GM12865 (cell line): ENCODE data around the gene LAMTOR3.

Experiments
- DNase-seq: peaks from one replicate; pipeline ENCODE4 v3.0.0; 2010; ENCODE audit warnings: low read depth
- H3K4me3 ChIP-seq: 2 replicates; pipeline ENCODE4 v1.5.1; 2011; ENCODE audit warnings: mild to moderate bottlenecking, low read depth, low read length, control low read depth
- CTCF ChIP-seq: IDR thresholded peaks from 2 replicates; pipeline ENCODE4 v1.5.1; 2011; ENCODE audit warnings: low read length, control low read depth, low read depth, inconsistent platforms; ENCODE audit not compliant: insufficient read depth; ENCODE audit errors: missing control alignments

The LAMTOR3 gene

GRCh38 chr4:99917575-99917974, 23.3 kb upstream of the LAMTOR3 start:
- DNase-seq, result no peak
- no peak overlapping the region for H3K4me3 ChIP-seq
- no peak for TF ChIP-seq CTCF

GRCh38 chr4:99915449-99915848, 21.2 kb upstream of the LAMTOR3 start:
- no peak for TF ChIP-seq CTCF
- DNase-seq, result no peak
- H3K4me3 ChIP-seq, result no peak overlapping the region

- peak overlapping the region; percentile 57 for H3K4me3 ChIP-seq
- DNase-seq, result no peak
- TF ChIP-seq CTCF, result no peak
These were observed 771 bp upstream of the LAMTOR3 start for GRCh38 chr4:99894998-99895397.

- peak overlapping the region; percentile 94 for H3K4me3 ChIP-seq
- TF ChIP-seq CTCF, result no peak
- no peak for DNase-seq
These were observed 427 bp downstream of the LAMTOR3 start for GRCh38 chr4:99893839-99894160.

GRCh38 chr4:99893029-99893428, 1.2 kb downstream of the LAMTOR3 start:
- no peak for TF ChIP-seq CTCF
- no peak for DNase-seq
- peak overlapping the region; percentile 94 for H3K4me3 ChIP-seq

GRCh38 chr4:99891351-99891750, 2.9 kb downstream of the LAMTOR3 start:
- H3K4me3 ChIP-seq, result no peak overlapping the region
- TF ChIP-seq CTCF, result no peak
- DNase-seq, result no peak

GRCh38 chr4:99887837-99888236, 6.4 kb downstream of the LAMTOR3 start:
- DNase-seq, result no peak
- TF ChIP-seq CTCF, result no peak
- no peak overlapping the region for H3K4me3 ChIP-seq
